Measurements from ENCODE around the gene PGRMC2. TPM values are rescaled to one million over a fixed set of nuclear protein-coding genes. Genes with fewer than 3 reads are reported as not detected.

PGRMC2 gene
- total RNA-seq, 1 donor from 2014 or later, result 28.3 TPM

- POLR2A ChIA-PET, result no interaction called here
- H3K9me3 Mint-ChIP-seq, result no peaks in the 10 kb centered on the region
- intact Hi-C loops (cut with micrococcal nuclease), result no loop called here
- no peak for ATAC-seq (ENCODE audit: low read depth)
- CTCF ChIA-PET, result no interaction called here
- DNase-seq, result no peak
- TF ChIP-seq CTCF (IDR thresholded peaks at IDR 0.05), result no peak
- no peak overlapping the region for H3K27ac Mint-ChIP-seq
- H3K27me3 Mint-ChIP-seq, result no peaks in the 10 kb centered on the region
- H3K4me3 Mint-ChIP-seq, result no peak overlapping the region
- H3K4me1 Mint-ChIP-seq, result peaks cover 2% of the 10 kb centered on the region
- no peaks in the 10 kb centered on the region for H3K36me3 Mint-ChIP-seq (ENCODE audit: low read depth)
Observed at GRCh38 chr4:128234836-128235235, 52.8 kb downstream of the PGRMC2 start.

GRCh38 chr4:128232719-128233118, 54.9 kb downstream of the PGRMC2 start:
- TF ChIP-seq CTCF (IDR thresholded peaks at IDR 0.05), result no peak
- H3K4me1 Mint-ChIP-seq, result peaks cover 2% of the 10 kb centered on the region
- intact Hi-C loops (cut with micrococcal nuclease), result no loop called here
- no peak overlapping the region for H3K27ac Mint-ChIP-seq
- POLR2A ChIA-PET, result no interaction called here
- no peak overlapping the region for H3K4me3 Mint-ChIP-seq
- H3K36me3 Mint-ChIP-seq (ENCODE audit: low read depth), result no peaks in the 10 kb centered on the region
- CTCF ChIA-PET, result no interaction called here
- H3K9me3 Mint-ChIP-seq, result no peaks in the 10 kb centered on the region
- H3K27me3 Mint-ChIP-seq, result no peaks in the 10 kb centered on the region
- ATAC-seq (ENCODE audit: low read depth) (no peak), DNase-seq (no peak)

GRCh38 chr4:128228845-128229795, 58.5 kb downstream of the PGRMC2 start:
- CTCF ChIA-PET, result no interaction called here
- intact Hi-C loops (cut with micrococcal nuclease), result no loop called here
- H3K27me3 Mint-ChIP-seq, result no peaks in the 10 kb centered on the region
- DNase-seq, result no peak
- H3K27ac Mint-ChIP-seq, result no peak overlapping the region
- ATAC-seq (ENCODE audit: low read depth), result no peak
- no peak overlapping the region for H3K4me3 Mint-ChIP-seq
- POLR2A ChIA-PET, result no interaction called here
- no peak for TF ChIP-seq CTCF (IDR thresholded peaks at IDR 0.05)
- H3K36me3 Mint-ChIP-seq (ENCODE audit: low read depth), result no peaks in the 10 kb centered on the region
- H3K9me3 Mint-ChIP-seq, result no peaks in the 10 kb centered on the region
- no peaks in the 10 kb centered on the region for H3K4me1 Mint-ChIP-seq

GRCh38 chr4:128227991-128228571, 59.5 kb downstream of the PGRMC2 start:
- no peak overlapping the region for H3K27ac Mint-ChIP-seq
- POLR2A ChIA-PET, result no interaction called here
- CTCF ChIA-PET, result interaction anchor here (0.5 kb wide), 1 partner anchor 1416 kb away, joined by 3 read pairs; no protein-coding TSS in a partner anchor
- DNase-seq, result no peak
- intact Hi-C loops (cut with micrococcal nuclease), result no loop called here
- no peaks in the 10 kb centered on the region for H3K27me3 Mint-ChIP-seq
- no peaks in the 10 kb centered on the region for H3K4me1 Mint-ChIP-seq
- H3K4me3 Mint-ChIP-seq, result no peak overlapping the region
- no peak for TF ChIP-seq CTCF (IDR thresholded peaks at IDR 0.05)
- no peaks in the 10 kb centered on the region for H3K9me3 Mint-ChIP-seq
- ATAC-seq (ENCODE audit: low read depth), result no peak
- H3K36me3 Mint-ChIP-seq (ENCODE audit: low read depth), result no peaks in the 10 kb centered on the region

- Mint-ChIP-seq H3K27ac (no peak overlapping the region), H3K27me3 (no peaks in the 10 kb centered on the region), H3K36me3 (ENCODE audit: low read depth) (no peaks in the 10 kb centered on the region), H3K9me3 (no peaks in the 10 kb centered on the region), H3K4me1 (no peaks in the 10 kb centered on the region), H3K4me3 (no peak overlapping the region)
- DNase-seq (no peak), ATAC-seq (ENCODE audit: low read depth) (no peak)
- no peak for TF ChIP-seq CTCF (IDR thresholded peaks at IDR 0.05)
- CTCF ChIA-PET, result no interaction called here
- POLR2A ChIA-PET, result no interaction called here
- intact Hi-C loops (cut with micrococcal nuclease), result no loop called here
Observed at GRCh38 chr4:128225148-128225547, 62.5 kb downstream of the PGRMC2 start.

All from activated B cell treated with CpG ODN at 0.5 μM for 24 hours (primary cell).